ENCODE results near the gene PIP5K1C. TPM values are rescaled to one million over a fixed set of nuclear protein-coding genes. Genes with fewer than 3 reads are reported as not detected.

PIP5K1C gene
- total RNA-seq, 1 experiment from 2014 or later: 26.9 TPM

DNA sequence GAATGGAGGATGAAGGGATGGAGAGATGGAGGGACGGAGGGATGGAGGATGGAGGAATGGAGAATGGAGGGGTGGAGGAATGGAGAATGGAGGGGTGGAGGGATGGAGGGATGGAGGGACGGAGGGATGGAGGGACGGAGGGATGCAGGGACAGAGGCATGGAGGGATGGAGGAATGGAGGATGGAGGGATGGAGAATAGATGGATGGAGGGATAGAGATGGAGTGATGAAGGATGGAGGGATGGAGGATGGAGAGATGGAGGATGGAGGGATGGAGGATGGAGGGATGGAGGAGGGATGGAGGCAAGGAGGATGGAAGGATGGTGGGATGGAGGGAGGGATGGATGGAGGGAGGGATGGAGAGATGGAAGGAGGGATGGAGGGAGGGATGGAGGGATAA is 22.1 kb downstream of the PIP5K1C start:
- POLR2A ChIA-PET: no interaction called here
- H3K79me2 ChIP-seq (ENCODE audit: insufficient read depth, low read length): no peaks in the 10 kb centered on the region; the same call in 1 of the 2 replicates
- H3K4me1 ChIP-seq (ENCODE audit: control insufficient read depth in 1 of 2, insufficient read depth in 2 of 2, low read length in 2 of 2): no peaks in the 10 kb centered on the region
- intact Hi-C loops (cut with micrococcal nuclease): no loop called here
- DNase-seq (ENCODE audit: low read depth, low spot score) (no peak), ATAC-seq (no peak)
- H3K4me2 ChIP-seq (ENCODE audit: low read length): no peak overlapping the region
- H3K27me3 ChIP-seq (ENCODE audit: insufficient read depth, low read length): no peaks in the 10 kb centered on the region
- H2AFZ ChIP-seq (ENCODE audit: low read depth, low read length, poor library complexity, severe bottlenecking): no peak overlapping the region
- TF ChIP-seq ELF1 (IDR thresholded peaks at IDR 0.05; ENCODE audit: borderline replicate concordance, low read depth) (no peak), ZNF274 (IDR thresholded peaks at IDR 0.05; ENCODE audit: low read depth, low read length) (no peak)
- H3K4me3 ChIP-seq (replicated peaks in 1 of 2; ENCODE audit: low read depth in 1 of 2, low read length in 2 of 2): no peak overlapping the region
- no peaks in the 10 kb centered on the region for H3K9me2 ChIP-seq (ENCODE audit: insufficient read depth)
- no peaks in the 10 kb centered on the region for H3K36me3 ChIP-seq (ENCODE audit: control insufficient read depth in 1 of 2, insufficient read depth in 2 of 2, low read length in 2 of 2)
- BruUV-seq (replicated peaks): no TSS peak
- RAD21 ChIA-PET (ENCODE audit: low non-redundant PET in 1 of 2, low total read pairs in 2 of 2, uncharacterized antibody in 2 of 2, unreplicated experiment in 2 of 2): no interaction called here
- no peaks in the 10 kb centered on the region for H4K20me1 ChIP-seq (ENCODE audit: insufficient read depth)
- CTCF ChIA-PET: no interaction called here
- no peak overlapping the region for H3K9ac ChIP-seq (ENCODE audit: low read length)
- no peak overlapping the region for H3K27ac ChIP-seq (ENCODE audit: low read depth, low read length)
- no peaks in the 10 kb centered on the region for H3K9me3 ChIP-seq (ENCODE audit: control insufficient read depth in 1 of 2, insufficient read depth in 1 of 2, low read depth in 1 of 2, low read length in 2 of 2)

- Histone ChIP-seq H3K27ac (ENCODE audit: low read depth, low read length) (no peak overlapping the region), H3K4me3 (replicated peaks in 1 of 2; ENCODE audit: low read depth in 1 of 2, low read length in 2 of 2) (no peak overlapping the region), H3K79me2 (ENCODE audit: insufficient read depth, low read length) (no peaks in the 10 kb centered on the region; the same call in 1 of the 2 replicates), H3K9ac (ENCODE audit: low read length) (no peak overlapping the region), H3K9me3 (ENCODE audit: control insufficient read depth in 1 of 2, insufficient read depth in 1 of 2, low read depth in 1 of 2, low read length in 2 of 2) (no peaks in the 10 kb centered on the region), H4K20me1 (ENCODE audit: insufficient read depth) (no peaks in the 10 kb centered on the region), H3K9me2 (ENCODE audit: insufficient read depth) (no peaks in the 10 kb centered on the region), H3K4me1 (ENCODE audit: control insufficient read depth in 1 of 2, insufficient read depth in 2 of 2, low read length in 2 of 2) (no peaks in the 10 kb centered on the region), H3K4me2 (ENCODE audit: low read length) (no peak overlapping the region), H3K36me3 (ENCODE audit: control insufficient read depth in 1 of 2, insufficient read depth in 2 of 2, low read length in 2 of 2) (no peaks in the 10 kb centered on the region), H3K27me3 (ENCODE audit: insufficient read depth, low read length) (no peaks in the 10 kb centered on the region), H2AFZ (ENCODE audit: low read depth, low read length, poor library complexity, severe bottlenecking) (no peak overlapping the region)
- DNase-seq (ENCODE audit: low read depth, low spot score) (no peak), ATAC-seq (no peak)
- POLR2A ChIA-PET: no interaction called here
- intact Hi-C loops (cut with micrococcal nuclease): no loop called here
- RAD21 ChIA-PET (ENCODE audit: low non-redundant PET in 1 of 2, low total read pairs in 2 of 2, uncharacterized antibody in 2 of 2, unreplicated experiment in 2 of 2): no interaction called here
- no peak for TF ChIP-seq ZFX (IDR thresholded peaks at IDR 0.05)
- TF ChIP-seq ZNF274 (IDR thresholded peaks at IDR 0.05; ENCODE audit: low read depth, low read length): no peak
- TF ChIP-seq YY1 (IDR thresholded peaks at IDR 0.05; ENCODE audit: extremely low read depth, insufficient replicate concordance, low read depth, low read length): no peak
- TF ChIP-seq TCF7L2 (IDR thresholded peaks at IDR 0.05; ENCODE audit: borderline replicate concordance, extremely low read depth, insufficient read depth, insufficient read length): no peak
- no peak for TF ChIP-seq FOSL1 (IDR thresholded peaks at IDR 0.05; ENCODE audit: low read depth)
- no peak for TF ChIP-seq SRF (IDR thresholded peaks at IDR 0.05; ENCODE audit: low read depth)
- TF ChIP-seq EZH2 (IDR thresholded peaks at IDR 0.05): no peak
- no peak for TF ChIP-seq POLR2AphosphoS5 (IDR thresholded peaks at IDR 0.05; ENCODE audit: low read depth, low read length)
- TF ChIP-seq, protein P1, sequence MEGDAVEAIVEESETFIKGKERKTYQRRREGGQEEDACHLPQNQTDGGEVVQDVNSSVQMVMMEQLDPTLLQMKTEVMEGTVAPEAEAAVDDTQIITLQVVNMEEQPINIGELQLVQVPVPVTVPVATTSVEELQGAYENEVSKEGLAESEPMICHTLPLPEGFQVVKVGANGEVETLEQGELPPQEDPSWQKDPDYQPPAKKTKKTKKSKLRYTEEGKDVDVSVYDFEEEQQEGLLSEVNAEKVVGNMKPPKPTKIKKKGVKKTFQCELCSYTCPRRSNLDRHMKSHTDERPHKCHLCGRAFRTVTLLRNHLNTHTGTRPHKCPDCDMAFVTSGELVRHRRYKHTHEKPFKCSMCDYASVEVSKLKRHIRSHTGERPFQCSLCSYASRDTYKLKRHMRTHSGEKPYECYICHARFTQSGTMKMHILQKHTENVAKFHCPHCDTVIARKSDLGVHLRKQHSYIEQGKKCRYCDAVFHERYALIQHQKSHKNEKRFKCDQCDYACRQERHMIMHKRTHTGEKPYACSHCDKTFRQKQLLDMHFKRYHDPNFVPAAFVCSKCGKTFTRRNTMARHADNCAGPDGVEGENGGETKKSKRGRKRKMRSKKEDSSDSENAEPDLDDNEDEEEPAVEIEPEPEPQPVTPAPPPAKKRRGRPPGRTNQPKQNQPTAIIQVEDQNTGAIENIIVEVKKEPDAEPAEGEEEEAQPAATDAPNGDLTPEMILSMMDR (IDR thresholded peaks at IDR 0.05 in 2 of 3, conservative IDR thresholded peaks at IDR 0.05 in 1 of 3; ENCODE audit: borderline replicate concordance in 1 of 3, insufficient read depth in 1 of 3, low read depth in 2 of 3, low read length in 2 of 3): no peak
- TF ChIP-seq CEBPB (IDR thresholded peaks at IDR 0.05; ENCODE audit: low read depth): no peak
- CTCF ChIA-PET: no interaction called here
- BruUV-seq (replicated peaks): no TSS peak
These were observed 25.3 kb downstream of the PIP5K1C start for GRCh38 chr19:3674784-3675543.
